Endothelial cell of umbilical vein (primary cell): Measurements from ENCODE around the gene ABHD8.

ENCODE experiments used
- CTCF ChIP-seq, 2 donors: IDR thresholded peaks; 1 replicate in 1 of 2; 2 replicates in 1 of 2; pipeline ENCODE4 v1.5.1; 2011; ENCODE audit warnings: low read length in 2 of 2, mild to moderate bottlenecking in 2 of 2, moderate library complexity in 2 of 2, control low read depth in 1 of 2, inconsistent platforms in 1 of 2, low read depth in 1 of 2; ENCODE audit not compliant: insufficient read depth in 1 of 2; ENCODE audit errors: extremely low read depth in 1 of 2
- EZH2 ChIP-seq: IDR thresholded peaks from 2 replicates; pipeline ENCODE4 v1.6.1; 2012; ENCODE audit warnings: borderline replicate concordance, low read depth, mild to moderate bottlenecking, moderate library complexity, low read length, inconsistent platforms; ENCODE audit not compliant: severe bottlenecking
- FOS ChIP-seq: IDR thresholded peaks from 2 replicates; pipeline ENCODE4 v1.6.1; 2011; ENCODE audit warnings: mild to moderate bottlenecking, low read length, moderate library complexity, borderline replicate concordance; ENCODE audit not compliant: insufficient read depth
- GATA2 ChIP-seq: IDR thresholded peaks from 2 replicates; pipeline ENCODE4 v1.7.0; 2011; ENCODE audit warnings: low read depth, mild to moderate bottlenecking, moderate library complexity, mixed read lengths, low read length; ENCODE audit not compliant: insufficient read length, insufficient read depth
- JUN ChIP-seq: IDR thresholded peaks from 2 replicates; pipeline ENCODE4 v1.6.1; 2011; ENCODE audit warnings: borderline replicate concordance, low read depth; ENCODE audit not compliant: insufficient read length, insufficient read depth
- MAX ChIP-seq: IDR thresholded peaks from 2 replicates; pipeline ENCODE4 v1.6.1; 2011; ENCODE audit not compliant: insufficient read depth, insufficient read length
- MYC ChIP-seq: IDR thresholded peaks from one replicate; pipeline ENCODE4 v1.6.1; 2011; ENCODE audit warnings: mild to moderate bottlenecking, low read depth, low read length
- POLR2A ChIP-seq: IDR thresholded peaks from 2 replicates; pipeline ENCODE4 v1.6.1; 2012; ENCODE audit warnings: low read depth, mild to moderate bottlenecking, control low read depth, low read length
- POLR2AphosphoS5 ChIP-seq: IDR thresholded peaks from 2 replicates; pipeline ENCODE4 v1.6.1; 2012; ENCODE audit warnings: low read depth, mild to moderate bottlenecking, control low read depth, low read length, moderate library complexity; ENCODE audit not compliant: insufficient read depth

- TF ChIP-seq POLR2A = no peak
- no peak for TF ChIP-seq CTCF (IDR thresholded peaks at IDR 0.05; ENCODE audit: extremely low read depth in 1 of 2, insufficient read depth in 1 of 2, low read depth in 1 of 2, low read length in 2 of 2)
- TF ChIP-seq POLR2AphosphoS5 = no peak
- no peak for TF ChIP-seq EZH2
- no peak for TF ChIP-seq GATA2
- no peak for TF ChIP-seq FOS
- TF ChIP-seq MYC = no peak
- no peak for TF ChIP-seq JUN
- TF ChIP-seq MAX = no peak
Measured at GRCh38 chr19:17246681-17247425, 56.4 kb downstream of the ABHD8 start.
